SU-DHL-6 (cell line): ENCODE measurements around the gene VWA8.

Source experiments
- H2AFZ ChIP-seq: fragments of 200-600 bp; sonication (generic); 2 replicates; pipeline ENCODE4 v1.6.1; 2014; ENCODE audit warnings: low read depth, mild to moderate bottlenecking, moderate library complexity, mixed read lengths, antibody characterized with exemption, low read length; ENCODE audit not compliant: severe bottlenecking
- H3F3A ChIP-seq: fragments of 200-600 bp; shearing (Covaris generic); 2 replicates; pipeline ENCODE4 v1.6.0; 2016; ENCODE audit warnings: antibody characterized with exemption, mild to moderate bottlenecking; ENCODE audit not compliant: insufficient read depth
- H3K27ac ChIP-seq: fragments of 200-600 bp; sonication (generic); 2 replicates; pipeline ENCODE4 v1.5.1; 2016; ENCODE audit warnings: low read depth, mild to moderate bottlenecking, low read length, moderate library complexity, mixed read lengths
- H3K27me3 ChIP-seq: fragments of 200-600 bp; sonication (generic), shearing (Covaris generic); 2 replicates; pipeline ENCODE4 v1.6.0; 2014; ENCODE audit warnings: mild to moderate bottlenecking, low read length
- H3K36me3 ChIP-seq: fragments of 200-600 bp; sonication (generic); 2 replicates; pipeline ENCODE4 v1.6.1; 2014; ENCODE audit warnings: mild to moderate bottlenecking, low read length, mixed read lengths
- H3K4me2 ChIP-seq: fragments of 300-600, 200-600 bp; shearing (Covaris generic), sonication (generic); 2 replicates; pipeline ENCODE4 v1.6.0; 2014; ENCODE audit warnings: low read length, low read depth, mild to moderate bottlenecking; ENCODE audit not compliant: poor library complexity, severe bottlenecking
- H3K4me3 ChIP-seq: fragments of 200-600 bp; sonication (generic); 2 replicates; pipeline ENCODE4 v1.5.1; 2014; ENCODE audit warnings: antibody characterized with exemption, low read length, mild to moderate bottlenecking, mixed read lengths; ENCODE audit not compliant: insufficient read depth, poor library complexity, severe bottlenecking
- H3K79me2 ChIP-seq: fragments of 200-600 bp; sonication (generic); 2 replicates; pipeline ENCODE4 v1.6.1; 2014; ENCODE audit warnings: mild to moderate bottlenecking, low read length, moderate library complexity; ENCODE audit not compliant: insufficient read depth
- H3K9ac ChIP-seq: fragments of 200-600 bp; sonication (generic); 2 replicates; pipeline ENCODE4 v1.7.0; 2014; ENCODE audit warnings: mild to moderate bottlenecking, low read length
- H3K9me2 ChIP-seq: fragments of 200-600 bp; sonication (generic); replicated peaks from 2 replicates; pipeline ENCODE4 v1.6.1; 2014; ENCODE audit warnings: low read length; ENCODE audit not compliant: insufficient read depth
- H3K9me3 ChIP-seq: fragments of 200-600 bp; sonication (generic); 2 replicates; pipeline ENCODE4 v1.6.1; 2014; ENCODE audit warnings: low read length, mixed read lengths; ENCODE audit not compliant: insufficient read depth
- H4K20me1 ChIP-seq: fragments of 200-600 bp; sonication (generic); 2 replicates; pipeline ENCODE4 v1.6.1; 2014; ENCODE audit warnings: low read depth, mild to moderate bottlenecking, antibody characterized with exemption, low read length, moderate library complexity, mixed read lengths
- EZH2phosphoT487 ChIP-seq: fragments of 200-600 bp; sonication (generic), shearing (Covaris generic); conservative IDR thresholded peaks from 2 replicates; pipeline ENCODE4 v1.6.1; 2018; ENCODE audit warnings: mild to moderate bottlenecking, antibody characterized with exemption, low read length, moderate library complexity, mixed read lengths
- TF ChIP-seq, protein P1 (sequence below): fragments of 200-600 bp; sonication (generic); IDR thresholded peaks from one replicate; pipeline ENCODE4 v1.5.1; 2017; ENCODE audit warnings: antibody characterized with exemption, mild to moderate bottlenecking, low read length, moderate library complexity; ENCODE audit not compliant: insufficient read depth, poor library complexity, severe bottlenecking

Gene VWA8

DNA sequence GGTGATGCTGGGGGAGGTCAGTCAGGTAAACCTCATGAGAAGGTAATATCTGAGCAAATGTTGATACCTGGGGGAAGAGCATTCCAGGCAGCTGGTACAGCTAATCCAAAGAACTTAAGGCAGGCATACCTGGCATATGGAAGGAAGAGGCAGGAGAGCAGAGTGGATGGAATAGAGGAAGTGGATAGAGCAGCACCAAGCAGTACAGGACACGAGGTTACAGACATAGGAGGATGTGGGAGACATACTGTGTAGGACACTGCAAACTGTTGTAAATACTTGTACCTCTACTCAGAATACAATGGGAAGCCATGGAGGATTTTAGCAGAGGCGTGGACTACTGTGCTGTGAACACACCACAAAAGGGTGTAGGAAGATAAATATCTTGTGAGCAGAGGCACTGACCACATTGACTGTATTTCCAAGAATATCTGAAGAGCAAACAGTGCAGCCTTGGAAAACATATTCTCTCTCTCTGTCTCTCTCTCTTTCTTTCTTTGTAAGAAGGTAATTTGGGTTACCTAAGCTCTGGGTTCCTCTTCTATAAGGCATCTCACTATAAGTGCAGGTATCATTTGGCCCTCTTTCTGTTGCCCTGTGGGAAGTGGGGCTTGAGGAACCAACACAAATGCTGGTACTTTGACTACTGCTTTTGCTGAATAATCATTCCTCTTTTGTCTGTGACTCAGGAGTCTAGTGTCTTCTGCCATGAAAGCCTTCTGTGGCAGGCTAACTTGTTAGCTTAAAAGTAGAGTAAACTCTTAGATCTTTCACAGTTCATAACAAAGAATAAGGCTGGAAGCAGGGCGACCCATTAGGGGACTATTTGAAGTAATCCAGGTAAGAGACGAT lies 238.0 kb downstream of the VWA8 start:
- Histone ChIP-seq H3K36me3 (peaks cover 7% of the 10 kb centered on the region; the same call in 1 of the 2 replicates), H3K9ac (no peak overlapping the region), H4K20me1 (no peaks in the 10 kb centered on the region), H3K4me3 (no peak overlapping the region), H3K9me3 (no peaks in the 10 kb centered on the region), H3K79me2 (no peaks in the 10 kb centered on the region), H3K27me3 (no peaks in the 10 kb centered on the region), H3K27ac (no peak overlapping the region), H3K4me2 (no peak overlapping the region), H3K9me2 (no peaks in the 10 kb centered on the region), H3F3A (no peaks in the 10 kb centered on the region; the same call in 1 of the 2 replicates), H2AFZ (no peak overlapping the region)
- TF ChIP-seq, protein P1, sequence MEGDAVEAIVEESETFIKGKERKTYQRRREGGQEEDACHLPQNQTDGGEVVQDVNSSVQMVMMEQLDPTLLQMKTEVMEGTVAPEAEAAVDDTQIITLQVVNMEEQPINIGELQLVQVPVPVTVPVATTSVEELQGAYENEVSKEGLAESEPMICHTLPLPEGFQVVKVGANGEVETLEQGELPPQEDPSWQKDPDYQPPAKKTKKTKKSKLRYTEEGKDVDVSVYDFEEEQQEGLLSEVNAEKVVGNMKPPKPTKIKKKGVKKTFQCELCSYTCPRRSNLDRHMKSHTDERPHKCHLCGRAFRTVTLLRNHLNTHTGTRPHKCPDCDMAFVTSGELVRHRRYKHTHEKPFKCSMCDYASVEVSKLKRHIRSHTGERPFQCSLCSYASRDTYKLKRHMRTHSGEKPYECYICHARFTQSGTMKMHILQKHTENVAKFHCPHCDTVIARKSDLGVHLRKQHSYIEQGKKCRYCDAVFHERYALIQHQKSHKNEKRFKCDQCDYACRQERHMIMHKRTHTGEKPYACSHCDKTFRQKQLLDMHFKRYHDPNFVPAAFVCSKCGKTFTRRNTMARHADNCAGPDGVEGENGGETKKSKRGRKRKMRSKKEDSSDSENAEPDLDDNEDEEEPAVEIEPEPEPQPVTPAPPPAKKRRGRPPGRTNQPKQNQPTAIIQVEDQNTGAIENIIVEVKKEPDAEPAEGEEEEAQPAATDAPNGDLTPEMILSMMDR: no peak
- TF ChIP-seq EZH2phosphoT487: no peak

DNA sequence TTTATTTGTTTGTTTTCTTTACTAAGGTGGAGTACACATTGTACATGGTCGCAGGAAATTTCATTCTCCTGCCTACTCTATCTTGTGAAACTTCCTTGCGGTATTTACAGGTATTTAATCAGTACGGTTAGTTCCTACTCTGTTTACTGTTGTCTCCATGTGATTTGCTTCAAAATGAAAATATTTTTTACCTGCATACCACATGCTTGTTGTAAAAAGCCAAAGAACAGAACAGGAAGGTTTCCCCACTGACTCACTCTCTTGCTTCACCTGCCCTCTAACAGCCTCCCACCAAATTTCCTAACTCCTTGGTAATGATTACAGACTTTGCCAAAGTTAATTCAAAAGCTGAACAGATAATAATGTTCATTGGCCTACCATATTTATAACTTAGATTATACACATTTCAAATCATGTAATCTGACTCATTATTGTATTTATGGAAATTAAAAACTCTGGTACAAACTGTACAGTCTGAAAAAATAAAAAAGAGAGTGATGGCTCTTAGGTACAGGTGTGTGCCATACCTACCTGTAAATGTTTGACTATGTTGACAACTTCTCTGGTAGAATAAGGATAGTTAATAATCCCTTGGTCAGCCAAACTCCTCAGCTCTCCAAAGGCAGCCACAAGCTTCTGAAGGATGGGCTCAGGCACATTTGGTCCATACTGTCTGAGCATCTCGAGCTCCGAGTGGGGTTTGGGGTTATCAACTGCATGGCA lies 239.9 kb downstream of the VWA8 start:
- Histone ChIP-seq H3K36me3 (0 out of 2 replicates have a peak, but pooled peaks cover 7% of the 10 kb centered on the region), H4K20me1 (no peaks in the 10 kb centered on the region), H3K4me2 (no peak overlapping the region), H3K9me2 (no peaks in the 10 kb centered on the region), H3K27me3 (no peaks in the 10 kb centered on the region), H2AFZ (no peak overlapping the region), H3K4me3 (no peak overlapping the region), H3K27ac (no peak overlapping the region), H3K79me2 (no peaks in the 10 kb centered on the region), H3K9ac (no peak overlapping the region), H3F3A (no peaks in the 10 kb centered on the region; the same call in 1 of the 2 replicates), H3K9me3 (no peaks in the 10 kb centered on the region)
- TF ChIP-seq EZH2phosphoT487: no peak
- TF ChIP-seq, protein P1: no peak

DNA sequence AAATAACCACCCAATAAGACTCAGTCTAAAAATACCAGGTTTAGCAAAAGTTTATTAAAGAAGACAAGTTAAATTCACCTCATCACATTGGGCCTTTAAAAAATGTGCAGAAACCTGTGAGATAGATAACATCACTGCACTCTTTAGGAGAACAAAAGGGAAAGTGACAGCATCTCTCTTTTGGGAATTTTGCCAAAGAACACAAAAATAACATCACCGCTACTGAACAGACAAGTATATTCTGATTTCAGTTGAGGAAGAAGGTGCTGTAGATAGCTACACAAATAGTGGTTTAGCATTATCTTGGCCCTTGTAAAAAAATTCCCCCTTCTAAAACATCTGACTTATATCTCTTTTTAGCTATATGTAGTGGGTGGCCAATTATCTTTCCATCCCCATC lies 244.7 kb downstream of the VWA8 start:
- no peaks in the 10 kb centered on the region for H3K9me2 ChIP-seq
- H3K9me3 ChIP-seq: no peaks in the 10 kb centered on the region
- no peak overlapping the region for H3K4me3 ChIP-seq
- no peak overlapping the region for H2AFZ ChIP-seq
- TF ChIP-seq EZH2phosphoT487: no peak
- TF ChIP-seq, protein P1: no peak
- H3F3A ChIP-seq: no peaks in the 10 kb centered on the region; the same call in 1 of the 2 replicates
- H3K27me3 ChIP-seq: no peaks in the 10 kb centered on the region
- H3K27ac ChIP-seq: no peak overlapping the region
- no peak overlapping the region for H3K9ac ChIP-seq
- H3K36me3 ChIP-seq: 0 out of 2 replicates have a peak, but pooled peaks cover 9% of the 10 kb centered on the region
- no peaks in the 10 kb centered on the region for H3K79me2 ChIP-seq
- no peak overlapping the region for H3K4me2 ChIP-seq
- H4K20me1 ChIP-seq: no peaks in the 10 kb centered on the region
